Measurements from ENCODE around the gene PEX11G.

GRCh38 chr19:7528522-7529245 is 39.8 kb upstream of the PEX11G start:
- no peak for TF ChIP-seq TARDBP (IDR thresholded peaks at IDR 0.05)
- no peak for TF ChIP-seq FOXM1 (IDR thresholded peaks at IDR 0.05; ENCODE audit: borderline replicate concordance)
- no peak for TF ChIP-seq PKNOX1 (IDR thresholded peaks at IDR 0.05)
- no peak for TF ChIP-seq BHLHE40 (IDR thresholded peaks at IDR 0.05; ENCODE audit: borderline replicate concordance)
- TF ChIP-seq SUZ12 (IDR thresholded peaks at IDR 0.05), result no peak
- no peak for TF ChIP-seq ARNT (IDR thresholded peaks at IDR 0.05)
- no peak for TF ChIP-seq FOXA1 (IDR thresholded peaks at IDR 0.05)
- TF ChIP-seq L3MBTL2 (conservative IDR thresholded peaks at IDR 0.05), result no peak
- TF ChIP-seq SP1 (IDR thresholded peaks at IDR 0.05), result no peak
- TF ChIP-seq LEF1 (IDR thresholded peaks at IDR 0.05; ENCODE audit: borderline replicate concordance), result no peak
- TF ChIP-seq HDGF (IDR thresholded peaks at IDR 0.05; ENCODE audit: borderline replicate concordance), result no peak
- TF ChIP-seq FOXK2 (IDR thresholded peaks at IDR 0.05), result no peak
- TF ChIP-seq ELF4 (IDR thresholded peaks at IDR 0.05), result no peak
- no peak for TF ChIP-seq ZNF384 (IDR thresholded peaks at IDR 0.05)
